ENCODE results near the gene SMIM3. TPM values are rescaled to one million over a fixed set of nuclear protein-coding genes. Genes with fewer than 3 reads are reported as not detected.

The SMIM3 gene
- total RNA-seq (2022; extraction: Qiagen RNA extraction; ENCODE audit: low read depth): 4.9 to 7.4 TPM (median 6.2 TPM) in 5 replicates

DNA sequence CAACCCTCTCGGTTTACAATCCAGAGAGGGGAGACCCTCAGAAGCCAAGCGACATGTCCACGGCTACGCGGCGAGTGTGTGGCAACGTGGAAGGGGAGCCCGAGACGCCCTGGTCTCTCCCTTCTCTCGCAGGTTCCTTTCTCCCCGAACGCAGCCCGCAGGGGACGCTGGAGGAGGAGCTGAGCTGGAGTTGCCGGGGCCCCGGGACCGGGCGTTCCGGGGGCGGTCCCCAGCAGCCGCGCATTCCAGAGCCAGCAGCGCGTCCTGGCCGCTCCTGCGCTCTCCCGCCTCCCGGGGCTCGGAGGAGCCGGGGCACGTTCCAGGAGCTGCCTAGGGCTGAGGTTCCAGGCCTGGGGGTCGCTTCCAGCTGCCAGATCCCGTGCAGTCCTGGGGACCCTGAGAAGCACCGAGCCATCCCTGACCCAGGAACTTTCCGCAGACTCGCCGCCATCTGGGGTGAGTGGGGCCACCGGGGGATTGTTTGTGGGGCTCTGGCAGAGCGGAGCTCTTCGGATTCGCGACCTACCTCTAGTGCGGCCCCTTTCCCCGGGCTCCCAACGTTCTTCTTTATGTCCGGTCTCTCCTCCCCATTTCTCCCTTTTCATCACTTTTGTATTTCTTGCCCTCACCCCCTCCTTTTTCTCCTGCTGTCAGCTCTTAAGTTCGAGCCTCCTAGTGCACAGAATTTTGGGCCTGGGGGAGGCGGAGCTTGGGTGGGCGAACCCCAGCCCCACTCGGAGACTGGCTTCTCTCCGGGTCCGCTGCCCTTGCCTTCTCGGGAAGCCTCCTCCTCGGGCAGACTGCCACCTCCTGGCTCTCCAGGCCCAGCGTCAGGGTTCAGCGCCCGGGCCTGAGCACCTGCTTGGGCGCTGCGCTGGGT is at the start of gene SMIM3:
Gene SMIM3, plus strand, starts transcription at position 241 of the 880 bp plus-strand sequence. CDS start 16,684 bp downstream, outside the sequence.

DNA sequence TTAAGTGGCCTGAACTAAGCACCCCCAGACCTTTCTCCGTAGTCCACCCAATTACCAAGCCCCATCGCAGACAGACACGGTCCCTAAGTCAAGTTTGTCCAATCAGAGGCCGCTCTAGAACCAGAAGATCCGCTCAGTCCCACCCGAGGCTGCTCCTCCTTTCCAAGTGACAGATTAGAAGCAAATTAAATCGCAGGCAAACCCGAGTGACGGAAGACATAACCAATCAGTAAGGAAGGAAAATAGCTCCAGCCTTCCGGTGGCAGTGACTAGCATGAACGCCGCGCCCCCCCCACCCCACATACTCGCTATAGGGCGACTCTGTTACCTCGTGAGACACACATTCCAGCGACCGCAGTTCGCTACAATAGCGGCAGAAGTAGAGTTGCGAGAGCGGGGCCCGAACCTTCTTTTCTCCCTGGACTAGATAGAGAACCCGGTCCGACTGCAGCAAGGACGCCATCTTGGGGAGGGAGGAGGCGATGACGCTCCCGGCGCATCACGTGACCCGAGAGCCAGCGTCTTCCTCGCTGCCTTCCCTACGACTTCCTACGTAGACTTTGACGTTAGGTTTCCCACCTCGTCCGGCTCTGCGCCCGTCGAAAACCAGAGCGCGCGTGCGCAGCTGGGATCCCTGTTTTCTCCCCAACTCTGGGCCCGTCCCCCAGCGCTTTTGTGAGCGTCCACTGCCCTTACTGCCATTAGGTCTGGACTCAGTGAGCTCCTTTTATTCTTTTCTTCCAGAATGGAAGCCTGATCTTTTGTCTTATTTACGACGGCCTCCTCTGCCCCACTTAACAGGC is 19.8 kb upstream of the SMIM3 start, which contains the start of gene DCTN4:
Gene DCTN4, minus strand, starts transcription at position 487 of the 803 bp plus-strand sequence. Its CDS starts 24 bp downstream, at position 463.

GRCh38 chr5:150846308-150846653 is 67.7 kb downstream of the SMIM3 start, which contains the start of gene IRGM:
Gene IRGM, plus strand, starts transcription at chr5:150846521. Its CDS starts 1,603 bp downstream, at chr5:150848124.

Other genes starting within 250 kb of the SMIM3 start
- 17.5 to 31.2 TPM (median 29.6 TPM) in 5 replicates for gene SYNPO, start 138.1 kb upstream of the SMIM3 start, total RNA-seq (2022; extraction: Qiagen RNA extraction; ENCODE audit: low read depth)
- gene MYOZ3, start 117.5 kb upstream of the SMIM3 start, total RNA-seq (2022; extraction: Qiagen RNA extraction; ENCODE audit: low read depth): 0.07 to 0.09 TPM in 2 of 5 replicates, not detected in the others
- gene RBM22, start 77.7 kb upstream of the SMIM3 start, total RNA-seq (2022; extraction: Qiagen RNA extraction; ENCODE audit: low read depth): 43.5 to 57.7 TPM (median 45.5 TPM) in 5 replicates
- 16.4 to 21.4 TPM (median 18.3 TPM) in 5 replicates for gene DCTN4, start 19.7 kb upstream of the SMIM3 start, total RNA-seq (2022; extraction: Qiagen RNA extraction; ENCODE audit: low read depth)
- gene IRGM, start 67.8 kb downstream of the SMIM3 start, total RNA-seq (2022; extraction: Qiagen RNA extraction; ENCODE audit: low read depth): 0.14 TPM in 1 of 5 replicates, not detected in the others
- gene ZNF300, start 126.2 kb downstream of the SMIM3 start, total RNA-seq (2022; extraction: Qiagen RNA extraction; ENCODE audit: low read depth): 2.4 to 3.8 TPM (median 2.5 TPM) in 5 replicates
- 12.1 to 20.9 TPM (median 17.2 TPM) in 5 replicates for gene GPX3, start 241.8 kb downstream of the SMIM3 start, total RNA-seq (2022; extraction: Qiagen RNA extraction; ENCODE audit: low read depth)

All from A549 treated with ZK216348 at 1 μM for 4 hours (cell line).